NCI-H146 (cell line): Measurements from ENCODE around the gene CFAP20.
"Not testable (repeated sequence)": the region's sequence is repeated elsewhere in the genome, so short reads cannot be mapped to it uniquely, and the experiment has no call there.

ENCODE experiments used
- DNase-seq: peaks from one replicate; lab custom pipeline; 2025; lab: John Stamatoyannopoulos, UW

The CFAP20 gene

GRCh38 chr16:58096249-58096648, 32.9 kb downstream of the CFAP20 start:
- DNase-seq, result no peak

GRCh38 chr16:58095575-58095960, 33.6 kb downstream of the CFAP20 start:
- DNase-seq, result not testable (repeated sequence)

- DNase-seq, result no peak
Observed at GRCh38 chr16:58094791-58095574, 34.2 kb downstream of the CFAP20 start.

- no peak for DNase-seq
Observed at GRCh38 chr16:58094026-58094425, 35.2 kb downstream of the CFAP20 start.

- DNase-seq, result not testable (repeated sequence)
Observed at GRCh38 chr16:58090396-58090795, 38.8 kb downstream of the CFAP20 start.

- DNase-seq, result no peak
Observed at GRCh38 chr16:58088091-58088490, 41.1 kb downstream of the CFAP20 start.

- no peak for DNase-seq
Observed at GRCh38 chr16:58087209-58087913, 41.8 kb downstream of the CFAP20 start.

- DNase-seq, result peak; percentile 90
Observed at GRCh38 chr16:58086381-58087208, 42.6 kb downstream of the CFAP20 start.

GRCh38 chr16:58085584-58086251, 43.5 kb downstream of the CFAP20 start:
- peak; percentile 31 for DNase-seq

- no peak for DNase-seq
Observed at GRCh38 chr16:58085171-58085570, 44.0 kb downstream of the CFAP20 start.

- DNase-seq, result no peak
Observed at GRCh38 chr16:58084635-58085034, 44.5 kb downstream of the CFAP20 start.

GRCh38 chr16:58082381-58082780, 46.8 kb downstream of the CFAP20 start:
- no peak for DNase-seq

GRCh38 chr16:58080657-58081056, 48.5 kb downstream of the CFAP20 start:
- not testable (repeated sequence) for DNase-seq

GRCh38 chr16:58077796-58078195, 51.4 kb downstream of the CFAP20 start:
- DNase-seq, result no peak

GRCh38 chr16:58076514-58076913, 52.7 kb downstream of the CFAP20 start:
- no peak for DNase-seq

GRCh38 chr16:58074657-58075056, 54.5 kb downstream of the CFAP20 start:
- DNase-seq, result no peak

- DNase-seq, result not testable (repeated sequence)
Observed at GRCh38 chr16:58073086-58073485, 56.1 kb downstream of the CFAP20 start.

- DNase-seq, result not testable (repeated sequence)
Observed at GRCh38 chr16:58072134-58072533, 57.0 kb downstream of the CFAP20 start.

GRCh38 chr16:58070585-58070984, 58.6 kb downstream of the CFAP20 start:
- no peak for DNase-seq
